ENCODE results near the gene DIPK1A.
"Not testable (repeated sequence)": the region's sequence is repeated elsewhere in the genome, so short reads cannot be mapped to it uniquely, and the experiment has no call there.

The DIPK1A gene

GRCh38 chr1:92975551-92976232, 14.4 kb upstream of the DIPK1A start:
- no peak for DNase-seq

DNA sequence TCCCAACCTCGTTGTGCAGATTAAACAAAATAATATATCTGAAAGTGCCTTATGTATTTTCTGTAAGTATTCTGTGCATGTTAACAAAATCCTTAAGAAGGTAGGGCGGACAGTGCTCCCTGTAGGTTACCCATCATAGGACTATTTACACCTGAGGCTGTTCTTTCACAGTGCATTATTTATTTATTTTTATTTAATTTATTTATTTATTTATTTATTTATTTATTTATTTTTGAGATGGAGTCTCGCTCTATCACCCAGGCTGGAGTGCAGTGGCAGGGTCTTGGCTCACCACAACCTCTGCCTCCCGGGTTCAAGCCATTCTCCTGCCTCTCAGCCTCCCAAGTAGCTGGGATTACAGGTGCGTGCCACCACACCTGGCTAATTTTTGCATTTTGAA, 12.8 kb upstream of the DIPK1A start:
- not testable (repeated sequence) for DNase-seq

GRCh38 chr1:92973203-92973897, 12.1 kb upstream of the DIPK1A start:
- DNase-seq, result no peak

DNA sequence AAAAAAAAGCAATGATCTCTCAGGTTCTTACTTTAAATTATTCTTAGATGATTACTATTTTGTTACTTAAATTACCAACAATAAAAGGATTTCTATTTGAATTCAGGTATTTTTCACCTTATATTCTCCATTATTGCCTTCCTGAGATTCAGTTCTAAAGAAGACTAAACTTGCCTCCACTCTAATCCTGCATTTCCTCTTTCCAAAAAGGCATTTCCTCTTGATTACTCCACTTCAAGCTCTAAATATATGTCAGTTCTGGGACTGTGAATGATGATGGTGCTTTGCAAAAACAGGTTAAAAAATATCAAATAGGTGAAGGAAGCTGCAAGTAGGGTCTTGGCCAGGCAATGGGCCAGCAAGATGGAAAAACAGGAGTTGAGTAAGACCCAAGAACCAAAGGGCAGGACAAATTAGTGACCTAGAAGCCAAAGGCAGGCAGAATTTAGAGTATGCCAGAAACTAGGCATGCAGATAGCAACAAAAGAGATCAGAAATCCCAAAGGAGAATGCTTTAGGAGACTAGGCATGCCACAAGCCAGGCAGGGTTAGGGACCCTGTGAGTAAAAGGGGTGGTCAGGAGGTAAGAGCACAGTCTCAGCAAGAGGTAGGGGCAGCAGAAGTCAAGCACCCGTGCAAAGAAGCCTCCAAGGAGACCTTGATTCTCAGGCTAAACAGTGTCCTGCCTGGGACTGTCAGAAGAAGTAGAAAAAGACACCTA, 11.3 kb upstream of the DIPK1A start:
- DNase-seq, result no peak

GRCh38 chr1:92971932-92972331, 10.7 kb upstream of the DIPK1A start:
- not testable (repeated sequence) for DNase-seq

- no peak for DNase-seq
Observed at GRCh38 chr1:92970990-92971689, 9.9 kb upstream of the DIPK1A start.

GRCh38 chr1:92969517-92969916, 8.3 kb upstream of the DIPK1A start:
- DNase-seq, result no peak

DNA sequence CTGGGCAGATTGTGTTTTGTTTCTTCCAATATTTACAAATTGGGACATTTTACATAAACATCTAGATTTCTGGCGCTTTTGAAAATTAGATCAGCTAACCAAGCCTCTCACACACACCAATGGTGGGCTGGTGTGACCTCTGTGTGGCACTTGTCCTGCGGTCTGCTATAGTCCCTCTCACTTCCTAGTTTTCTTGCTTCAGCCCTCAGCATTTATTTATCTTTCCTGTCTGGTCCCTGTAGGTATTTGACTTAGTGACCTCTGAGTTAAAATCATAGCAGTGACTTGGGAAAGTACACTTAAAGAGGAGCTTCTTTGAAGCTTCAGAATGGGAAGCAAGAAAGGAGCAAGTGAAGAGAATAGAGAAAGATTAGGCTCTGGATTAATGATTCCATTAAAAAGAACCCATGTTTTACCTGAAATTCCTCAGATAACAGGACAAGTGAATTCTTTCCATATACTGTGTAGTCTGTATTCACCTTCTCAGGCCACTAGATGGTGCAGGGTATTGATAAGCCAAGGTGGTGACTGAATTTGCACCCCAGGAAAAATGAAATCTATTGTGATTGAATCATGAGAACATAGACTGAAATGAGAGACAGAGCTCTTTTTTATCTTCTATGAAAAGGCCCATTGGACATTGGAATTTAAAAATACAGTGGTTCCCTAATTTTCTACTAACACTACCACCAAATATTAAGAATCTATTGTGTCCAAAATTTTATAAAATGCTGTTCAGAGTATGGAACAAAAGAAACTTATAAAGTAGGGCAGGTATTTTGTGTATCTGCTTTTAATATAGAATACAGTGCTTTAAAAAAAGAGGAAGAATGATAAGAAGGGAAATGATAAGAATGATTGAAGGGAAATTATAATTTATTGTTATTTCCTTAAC, 7.1 kb upstream of the DIPK1A start:
- no peak for DNase-seq

DNA sequence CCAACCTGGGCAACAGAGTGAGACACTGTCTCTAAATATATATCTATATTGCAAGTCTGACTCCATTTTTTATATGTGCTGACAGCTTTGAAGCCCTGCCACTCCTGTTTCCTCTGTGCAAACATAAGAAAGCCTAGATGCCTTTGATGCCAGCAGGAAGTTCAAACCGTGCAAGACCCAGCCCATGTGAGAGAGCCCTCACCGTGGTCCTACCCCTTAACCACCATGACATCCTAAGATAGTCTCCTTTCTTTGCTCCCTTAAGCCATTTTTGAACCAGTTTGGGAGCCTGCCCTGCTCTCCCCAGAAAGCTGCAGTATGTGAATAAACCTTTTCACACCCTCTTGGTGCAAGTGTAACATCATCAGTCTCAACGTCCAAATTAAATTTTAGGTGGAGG, 3.7 kb upstream of the DIPK1A start:
- DNase-seq, result no peak

DNA sequence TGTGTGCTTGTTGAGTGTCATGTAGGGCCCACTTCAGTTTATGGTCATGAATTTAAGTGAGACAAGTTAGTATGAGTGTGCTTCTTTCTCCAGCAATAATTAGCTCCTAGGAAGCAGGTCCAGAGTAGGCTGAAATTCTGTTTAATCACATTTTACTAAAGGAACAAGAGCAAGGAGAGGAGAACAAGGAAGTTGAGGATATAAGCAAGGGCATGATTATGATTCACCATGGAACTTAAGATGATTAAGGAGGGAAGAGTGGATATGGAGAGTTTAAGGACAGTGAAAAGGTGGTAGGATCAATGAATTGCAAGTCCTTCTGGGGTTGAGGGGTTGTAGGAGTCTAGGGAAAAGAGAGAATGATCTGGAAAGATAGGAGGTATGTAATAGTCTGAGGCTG, 3.1 kb upstream of the DIPK1A start:
- no peak for DNase-seq

DNA sequence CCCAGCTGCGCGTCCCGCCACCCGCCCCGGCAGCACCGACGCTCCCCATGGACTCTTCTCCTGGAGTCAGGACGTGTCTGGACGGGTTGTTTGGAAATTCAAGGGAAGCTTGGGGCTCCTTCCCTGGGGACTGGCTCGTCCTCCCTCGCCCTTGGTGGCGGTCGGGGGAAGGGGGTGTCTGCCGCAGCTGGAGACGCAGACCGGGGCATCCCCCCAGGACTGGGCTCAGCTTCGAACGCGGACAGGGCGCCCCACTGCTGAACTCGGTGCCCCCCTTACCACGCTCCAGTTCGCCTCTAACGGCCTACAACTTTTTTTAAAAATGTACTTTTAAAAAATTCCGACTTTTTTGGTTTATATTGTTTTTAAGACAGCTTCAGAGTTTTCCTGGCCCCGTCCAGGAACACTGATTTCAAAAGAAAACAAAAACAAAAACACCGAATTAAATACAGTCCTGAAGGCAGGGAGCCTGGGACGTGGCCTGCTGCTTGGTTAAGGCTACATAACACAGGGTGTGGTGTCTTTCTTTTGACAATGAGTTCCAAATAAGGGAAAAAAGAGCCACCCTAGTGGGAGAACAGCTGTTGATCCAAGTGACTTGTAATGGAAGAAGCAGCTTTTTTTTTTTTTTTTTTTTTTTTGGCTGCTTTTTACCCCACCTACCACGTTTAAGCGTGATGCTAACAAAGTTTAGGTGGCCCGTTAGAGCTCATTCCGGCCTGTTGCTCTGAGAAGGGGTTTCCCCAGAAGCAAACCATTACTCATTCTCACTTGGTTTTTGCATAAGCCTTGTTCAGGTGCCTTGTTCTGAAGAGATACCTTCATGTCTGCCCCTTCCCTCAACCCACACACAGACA, 862 bp upstream of the DIPK1A start:
- DNase-seq, result no peak

DNA sequence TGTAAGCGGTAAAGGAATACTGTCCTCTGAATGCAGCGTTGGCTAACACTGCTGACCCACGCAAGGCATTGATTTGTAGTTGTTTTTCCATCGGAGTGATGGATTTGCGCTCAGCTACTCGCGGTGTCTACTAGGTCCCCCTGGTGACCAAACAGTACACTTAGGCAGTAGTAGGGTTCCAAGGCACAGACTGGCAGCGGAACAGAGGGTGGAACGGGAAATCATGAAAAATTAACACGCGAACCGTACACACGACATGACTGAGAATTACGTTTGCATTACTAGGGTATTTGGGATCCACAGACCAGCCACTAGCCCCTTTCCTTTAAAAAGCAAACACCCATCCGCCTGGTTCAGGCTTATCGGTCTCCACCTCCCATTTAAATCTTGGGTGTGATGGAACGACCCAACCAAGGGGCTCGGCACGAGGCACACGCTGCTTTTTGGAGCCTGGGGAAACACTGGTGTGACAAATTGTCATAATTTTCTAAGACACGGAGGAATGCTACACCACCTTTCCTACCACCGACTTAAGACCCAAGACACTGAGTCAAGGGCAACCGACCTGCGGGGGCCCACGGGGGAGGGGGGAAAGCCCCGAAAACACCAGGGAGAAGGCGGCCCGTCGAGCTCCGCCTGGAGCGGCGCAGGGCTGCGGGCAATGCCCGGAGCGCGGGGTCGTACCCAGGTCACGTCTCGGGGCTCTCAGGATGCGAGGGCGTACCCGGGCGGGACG, 699 bp downstream of the DIPK1A start:
- DNase-seq, result peak; percentile 42

GRCh38 chr1:92958203-92958970, 2.9 kb downstream of the DIPK1A start:
- no peak for DNase-seq

DNA sequence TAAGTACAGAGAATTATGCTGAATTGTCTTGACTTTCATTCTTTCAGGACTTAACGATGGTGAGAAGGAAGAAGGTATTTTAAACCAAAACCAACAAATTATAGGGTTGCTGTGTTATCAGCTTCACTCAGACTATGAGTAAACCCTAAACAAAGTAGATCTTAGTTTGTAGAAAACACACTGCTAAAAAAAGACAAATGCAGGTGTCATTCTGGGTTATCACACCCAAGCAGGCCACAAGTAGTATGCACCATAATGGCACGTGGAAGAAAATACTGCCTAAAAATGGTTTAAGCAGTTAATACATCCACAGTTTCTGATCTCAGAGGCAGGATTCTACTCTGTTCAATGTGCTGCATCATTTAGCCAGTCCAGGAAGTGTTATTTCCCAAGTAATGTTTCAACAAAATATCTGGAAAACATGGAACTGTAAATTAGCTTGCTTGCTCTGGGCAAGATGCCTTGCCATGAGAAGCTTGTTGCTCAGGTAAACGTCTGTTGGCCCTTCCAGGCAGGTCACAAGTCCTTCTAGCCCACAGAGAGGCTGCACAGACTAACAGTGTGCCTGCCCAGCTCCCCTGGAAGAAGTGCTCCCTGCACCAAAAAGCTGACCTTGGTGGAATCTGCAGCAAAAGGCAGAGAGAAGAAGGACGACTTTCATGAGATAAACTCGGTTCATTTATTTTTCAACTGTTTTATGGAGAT, 4.1 kb downstream of the DIPK1A start:
- no peak for DNase-seq

DNA sequence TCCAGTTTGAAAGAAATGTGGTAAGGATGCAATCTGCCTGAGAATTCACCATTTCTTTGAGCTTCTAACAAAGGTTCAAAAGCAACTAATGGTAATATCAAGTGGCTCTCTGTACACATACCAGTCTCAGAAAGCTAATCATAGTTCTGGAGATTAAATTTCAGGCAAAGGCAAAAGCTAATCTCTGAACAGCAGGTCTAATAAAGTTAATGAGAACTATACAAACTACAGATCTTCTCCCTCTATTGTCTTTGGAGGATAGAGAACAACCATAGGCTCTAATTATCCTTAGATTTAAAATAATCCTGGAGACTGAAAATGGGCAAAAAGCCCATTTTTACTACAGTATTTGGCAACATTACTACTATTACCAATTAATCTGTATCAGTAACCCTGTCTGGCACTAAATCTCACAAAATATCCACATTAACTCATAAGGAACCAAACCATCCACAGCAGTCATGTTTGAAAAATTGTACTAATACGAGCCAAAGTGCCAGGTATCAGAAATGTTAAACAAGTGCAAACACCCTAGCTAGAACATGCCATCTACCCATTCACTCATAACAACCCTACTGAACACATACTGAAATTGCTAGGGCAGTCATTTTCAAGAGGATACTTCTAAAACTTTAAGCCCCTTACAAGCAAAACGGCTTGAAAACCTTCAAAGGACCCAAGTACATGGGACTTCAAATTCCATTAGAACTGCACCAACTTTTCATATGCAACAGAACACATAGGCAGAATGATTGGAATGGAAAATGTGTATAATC, 4.8 kb downstream of the DIPK1A start:
- DNase-seq, result no peak

GRCh38 chr1:92953491-92953890, 7.8 kb downstream of the DIPK1A start:
- DNase-seq, result no peak

DNA sequence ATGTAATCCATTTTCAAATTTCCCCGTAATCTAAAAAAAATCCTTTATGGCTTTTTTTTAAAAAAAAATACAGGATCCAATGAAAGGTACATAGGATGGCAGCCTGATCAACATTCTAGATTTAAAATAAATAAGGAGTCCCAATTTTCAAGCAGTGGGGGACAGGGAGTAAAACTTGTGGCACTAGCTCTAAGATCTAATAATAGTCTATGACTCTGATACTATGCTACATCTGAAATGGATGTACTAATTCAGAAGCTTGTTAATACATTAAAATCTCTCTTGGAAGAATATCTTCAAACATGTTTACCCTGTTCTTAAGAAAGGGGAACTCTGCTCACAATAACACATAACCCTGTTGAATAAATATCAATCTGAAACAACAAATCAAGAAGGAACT, 8.5 kb downstream of the DIPK1A start:
- no peak for DNase-seq

DNA sequence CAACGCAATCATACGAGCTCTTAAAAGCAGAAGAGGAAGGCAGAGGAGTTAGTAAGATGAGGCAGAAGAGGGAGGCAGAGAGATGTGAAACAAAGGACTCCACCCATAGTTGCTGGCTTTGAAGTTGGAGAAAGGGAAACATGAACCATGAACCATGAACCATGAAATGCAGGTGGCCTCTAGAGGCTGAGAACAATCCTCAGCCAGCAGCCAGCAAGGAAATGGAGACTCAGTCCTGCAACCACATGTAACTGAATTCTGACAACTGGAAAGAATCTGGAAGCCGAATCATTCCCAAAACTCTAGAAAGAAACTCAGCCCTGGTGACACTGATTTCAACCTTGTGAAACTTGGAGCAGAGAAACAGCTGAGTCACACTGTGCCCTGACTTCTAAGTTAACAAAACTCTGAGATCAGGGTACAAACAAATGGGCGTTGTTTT, 10.1 kb downstream of the DIPK1A start:
- no peak for DNase-seq
